Measurements from ENCODE around the gene RHOB. TPM values are rescaled to one million over a fixed set of nuclear protein-coding genes. Genes with fewer than 3 reads are reported as not detected.

RHOB gene
- total and polyA plus RNA-seq, 2 of the 13 experiments (the other 11 are each of a cell fraction or from before 2014, with no cell fraction given) = 192 to 268 TPM

- TF ChIP-seq ZNF362 (CRISPR knock-in tag; IDR thresholded peaks at IDR 0.05; ENCODE audit: borderline replicate concordance) (peak; percentile 82; the same call in 1 of the 2 replicates), CHD4 (IDR thresholded peaks at IDR 0.05; ENCODE audit: borderline replicate concordance, low read length) (peak; percentile 55; the same call in 1 of the 2 replicates), MIXL1 (CRISPR knock-in tag; IDR thresholded peaks at IDR 0.05) (no peak), GTF2F1 (IDR thresholded peaks at IDR 0.05; ENCODE audit: low read length) (no peak), POLR2AphosphoS5 (IDR thresholded peaks at IDR 0.05; ENCODE audit: low read depth, low read length) (no peak), GABPA (IDR thresholded peaks at IDR 0.05; ENCODE audit: low read depth, low read length) (no peak), GABPA (CRISPR knock-in tag; IDR thresholded peaks at IDR 0.05; ENCODE audit: low read depth) (0 out of 2 replicates have a peak, but pooled peaks have one; percentile 17), RBAK (CRISPR knock-in tag; IDR thresholded peaks at IDR 0.05) (no peak), DRAP1 (CRISPR knock-in tag; IDR thresholded peaks at IDR 0.05) (no peak), POGZ (CRISPR knock-in tag; IDR thresholded peaks at IDR 0.05) (no peak), ZNF75D (CRISPR knock-in tag; IDR thresholded peaks at IDR 0.05; ENCODE audit: borderline replicate concordance) (no peak), ZNF556 (CRISPR knock-in tag; IDR thresholded peaks at IDR 0.05; ENCODE audit: borderline replicate concordance) (no peak), ZNF10 (CRISPR knock-in tag; IDR thresholded peaks at IDR 0.05; ENCODE audit: borderline replicate concordance, low read depth) (no peak), ZNF891 (CRISPR knock-in tag; IDR thresholded peaks at IDR 0.05) (no peak), ZNF331 (CRISPR knock-in tag; IDR thresholded peaks at IDR 0.05) (0 out of 2 replicates have a peak, but pooled peaks have one; percentile 20), ZNF841 (CRISPR knock-in tag; IDR thresholded peaks at IDR 0.05; ENCODE audit: borderline replicate concordance) (no peak), ZNF335 (CRISPR knock-in tag; IDR thresholded peaks at IDR 0.05) (no peak), DMTF1 (CRISPR knock-in tag; IDR thresholded peaks at IDR 0.05) (no peak), ZNF33A (CRISPR knock-in tag; IDR thresholded peaks at IDR 0.05; ENCODE audit: borderline replicate concordance) (no peak), ESRRA (CRISPR knock-in tag; IDR thresholded peaks at IDR 0.05; ENCODE audit: low read depth) (no peak), ZNF468 (CRISPR knock-in tag; IDR thresholded peaks at IDR 0.05) (no peak), ZSCAN12 (CRISPR knock-in tag; IDR thresholded peaks at IDR 0.05) (no peak), SP1 (IDR thresholded peaks at IDR 0.05) (no peak), SP1 (CRISPR knock-in tag; IDR thresholded peaks at IDR 0.05) (no peak)
Measured at GRCh38 chr2:20443276-20443920, 3.5 kb upstream of the RHOB start (continued).
